Nephron progenitor cell (in vitro differentiated cells): ENCODE results near the gene AIM2.

Source experiments
- DNase-seq: peaks from one replicate; pipeline ENCODE4 v3.0.0; 2021
- H3K27ac Mint-ChIP-seq: 2 replicates; pipeline ENCODE4 v1.8.0; 2021; ENCODE audit warnings: mild to moderate bottlenecking, moderate library complexity, mixed read lengths
- H3K27me3 Mint-ChIP-seq: 2 replicates; pipeline ENCODE4 v1.8.0; 2021; ENCODE audit warnings: mild to moderate bottlenecking, low read depth, mixed read lengths; ENCODE audit not compliant: poor library complexity
- H3K36me3 Mint-ChIP-seq: 2 replicates; pipeline ENCODE4 v1.8.0; 2021; ENCODE audit warnings: low read depth, mixed read lengths
- H3K4me1 Mint-ChIP-seq: 2 replicates; pipeline ENCODE4 v1.8.0; 2021; ENCODE audit warnings: mixed read lengths
- H3K4me3 Mint-ChIP-seq: 2 replicates; pipeline ENCODE4 v1.8.0; 2021; ENCODE audit warnings: mild to moderate bottlenecking, moderate library complexity, mixed read lengths
- H3K9me3 Mint-ChIP-seq: 2 replicates; pipeline ENCODE4 v1.8.0; 2021; ENCODE audit warnings: mild to moderate bottlenecking, moderate library complexity, mixed read lengths
- CTCF ChIP-seq: fragments of 200-600 bp; sonication (generic); IDR thresholded peaks from 2 replicates; pipeline ENCODE4 v1.5.0; 2021; ENCODE audit warnings: antibody characterized with exemption

Gene AIM2

GRCh38 chr1:159076438-159077119 lies at the start of gene AIM2:
AIM2 (minus strand) TSS chr1:159076766; CDS start chr1:159073499, 3,267 bp downstream.
- Mint-ChIP-seq H3K4me3 (no peak within 1 kb of the TSS), H3K27ac (peak within 1 kb of the TSS; percentile 77), H3K9me3 (no peaks in the 10 kb centered on the region), H3K36me3 (no peaks in the 10 kb centered on the region), H3K4me1 (peaks cover 32% of the 10 kb centered on the region), H3K27me3 (no peaks in the 10 kb centered on the region)
- DNase-seq: no peak
- no peak for TF ChIP-seq CTCF

- no peaks in the 10 kb centered on the region for H3K27me3 Mint-ChIP-seq
- no peak for DNase-seq
- H3K4me1 Mint-ChIP-seq: peaks cover 24% of the 10 kb centered on the region
- H3K4me3 Mint-ChIP-seq: no peak overlapping the region
- H3K27ac Mint-ChIP-seq: no peak overlapping the region
- no peak for TF ChIP-seq CTCF
- no peaks in the 10 kb centered on the region for H3K9me3 Mint-ChIP-seq
- no peaks in the 10 kb centered on the region for H3K36me3 Mint-ChIP-seq
Measured at GRCh38 chr1:159123587-159123986, 47.0 kb upstream of the AIM2 start.

DNA sequence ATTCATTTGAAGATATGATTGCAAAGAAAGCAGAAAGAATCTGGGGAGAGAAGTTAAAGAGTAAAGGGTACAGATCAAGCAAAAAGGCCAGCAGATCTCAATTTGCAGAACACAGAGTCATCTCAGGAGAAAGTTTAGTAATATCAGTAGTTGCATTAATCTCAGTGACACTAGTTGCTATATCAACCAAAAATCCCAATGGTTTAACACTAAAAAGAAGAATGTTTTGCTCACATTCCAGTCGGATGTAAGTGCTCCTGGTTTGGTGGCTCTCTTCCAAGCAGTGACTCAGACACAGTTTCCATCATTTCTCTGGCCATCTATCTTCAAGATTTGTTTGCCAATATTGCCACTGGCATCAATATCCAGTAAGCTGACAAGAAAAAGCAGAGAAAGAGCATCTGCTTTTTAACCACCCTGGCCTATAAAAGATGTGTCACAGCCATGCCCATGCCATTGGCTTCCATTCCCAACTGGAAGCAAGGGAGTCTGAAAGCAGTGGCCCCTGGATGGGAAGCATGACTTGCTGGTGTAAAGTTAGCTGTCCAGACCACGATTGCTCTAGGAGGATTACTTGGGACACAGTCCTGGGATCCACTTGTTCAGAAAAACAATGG lies 45.5 kb upstream of the AIM2 start:
- no peak overlapping the region for H3K4me3 Mint-ChIP-seq
- DNase-seq: no peak
- H3K9me3 Mint-ChIP-seq: no peaks in the 10 kb centered on the region
- TF ChIP-seq CTCF: no peak
- H3K27me3 Mint-ChIP-seq: no peaks in the 10 kb centered on the region
- H3K27ac Mint-ChIP-seq: no peak overlapping the region
- no peaks in the 10 kb centered on the region for H3K36me3 Mint-ChIP-seq
- H3K4me1 Mint-ChIP-seq: peaks cover 24% of the 10 kb centered on the region

DNA sequence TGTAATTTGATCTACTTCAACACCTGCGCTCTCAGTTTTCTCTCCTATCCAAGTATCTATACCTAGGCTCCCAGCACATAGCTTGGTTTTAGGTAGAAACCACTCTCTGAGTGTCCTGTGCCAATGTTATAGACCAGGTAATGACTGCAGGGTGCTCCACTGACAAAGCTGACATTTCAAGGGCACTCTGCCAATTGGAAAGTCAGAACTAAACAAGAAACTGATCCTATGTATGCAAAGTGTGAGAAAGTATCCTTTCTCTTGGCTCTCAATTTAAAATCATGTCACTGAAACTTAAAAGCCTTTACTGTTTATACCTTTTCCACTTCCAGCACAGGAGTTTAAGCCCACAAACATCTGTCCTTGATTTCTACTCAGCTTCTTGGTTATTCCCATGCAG lies 45.0 kb upstream of the AIM2 start:
- H3K9me3 Mint-ChIP-seq: no peaks in the 10 kb centered on the region
- H3K36me3 Mint-ChIP-seq: no peaks in the 10 kb centered on the region

GRCh38 chr1:159120317-159120716 lies 43.8 kb upstream of the AIM2 start:
- no peak for DNase-seq
- Mint-ChIP-seq H3K36me3 (no peaks in the 10 kb centered on the region), H3K4me1 (peaks cover 17% of the 10 kb centered on the region), H3K27me3 (no peaks in the 10 kb centered on the region), H3K27ac (no peak overlapping the region), H3K4me3 (no peak overlapping the region), H3K9me3 (no peaks in the 10 kb centered on the region)
- no peak for TF ChIP-seq CTCF

More for the DNA sequence above, 45.0 kb upstream of the AIM2 start:
- Mint-ChIP-seq H3K4me3 (no peak overlapping the region), H3K27me3 (no peaks in the 10 kb centered on the region), H3K27ac (no peak overlapping the region), H3K4me1 (peaks cover 24% of the 10 kb centered on the region)
- TF ChIP-seq CTCF: no peak
- no peak for DNase-seq
